Spleen (tissue), 11 donors: ENCODE measurements around the gene SNAP47. TPM values are rescaled to one million over a fixed set of nuclear protein-coding genes. Genes with fewer than 3 reads are reported as not detected.
A peak's percentile ranks its signal among the peaks of the same experiment; 100 is the strongest.

Experiments used
- DNase-seq: peaks from one replicate; pipeline ENCODE4 v3.0.0-alpha.2; 2020
- H3K27ac ChIP-seq, 8 donors: fragments of 200-600 bp; sonication (generic) in 7 of 8; 1 replicate in 4 of 8; 2 replicates in 4 of 8; pipeline versions ENCODE4 v1.5.0 to v1.8.0; 2016 to 2021; ENCODE audit warnings: inconsistent platforms in 4 of 8, mild to moderate bottlenecking in 4 of 8, moderate library complexity in 1 of 8
- H3K27me3 ChIP-seq, 7 donors: fragments of 200-600 bp; sonication (generic) in 6 of 7; replicated peaks in 1 of 7; 1 replicate in 4 of 7; 2 replicates in 3 of 7; pipeline versions ENCODE4 v1.5.0 to v1.8.0; 2016 to 2021; ENCODE audit warnings: inconsistent platforms in 3 of 7, mild to moderate bottlenecking in 1 of 7
- H3K36me3 ChIP-seq, 6 donors: fragments of 200-600 bp; sonication (generic) in 5 of 6; 1 replicate in 4 of 6; 2 replicates in 2 of 6; pipeline versions ENCODE4 v1.5.0 to v1.8.0; 2016 to 2021; ENCODE audit warnings: inconsistent platforms in 2 of 6
- H3K4me1 ChIP-seq, 6 donors: fragments of 200-600 bp; sonication (generic) in 5 of 6; 1 replicate in 3 of 6; 2 replicates in 3 of 6; pipeline versions ENCODE4 v1.5.0 to v1.8.0; 2016 to 2021; ENCODE audit warnings: inconsistent platforms in 3 of 6
- H3K4me3 ChIP-seq, 8 donors: fragments of 200-600 bp; sonication (generic) in 7 of 8; 1 replicate in 4 of 8; 2 replicates in 4 of 8; pipeline versions ENCODE4 v1.5.0 to v1.8.0; 2016 to 2021; ENCODE audit warnings: inconsistent platforms in 4 of 8, mild to moderate bottlenecking in 4 of 8, moderate library complexity in 2 of 8
- H3K9me3 ChIP-seq, 8 donors: fragments of 200-600 bp; sonication (generic) in 7 of 8; 1 replicate in 4 of 8; 2 replicates in 4 of 8; pipeline versions ENCODE4 v1.5.0 to v1.8.0; 2016 to 2021; ENCODE audit warnings: inconsistent platforms in 4 of 8
- POLR2A ChIP-seq, 3 donors: fragments of 450-650 bp; IDR thresholded peaks; one replicate each; pipeline ENCODE4 v1.5.1; 2017; ENCODE audit warnings: antibody characterized with exemption in 3 of 3, mild to moderate bottlenecking in 1 of 3
- POLR2AphosphoS5 ChIP-seq, 3 donors: sonication (generic); formaldehyde crosslinking; IDR thresholded peaks; one replicate each; pipeline ENCODE4 v1.5.1; 2017; ENCODE audit warnings: antibody characterized with exemption in 3 of 3
- WGBS, 5 donors: extraction: QIAGEN DNeasy Blood & Tissue Kit in 3 of 5; methylation state at CpG; one replicate each; pipeline versions ENCODE4 v1.1.5 to v1.1.7; 2013 to 2018; 5-methylcytosine and 5-hydroxymethylcytosine counted together
- intact Hi-C: fragments of 100-400 bp; cut with DNase I; formaldehyde crosslinking; loops from one replicate; pipeline ENCODE4 v1.15.0; 2023; ENCODE audit warnings: low total_unique reads
- polyA plus RNA-seq, 3 donors: library from polyadenylated mRNA; stranded (reverse); fragments of 200-250 nt; gene quantifications; one replicate each; pipeline ENCODE4 v1.2.1, GENCODE V29; 2013
- total RNA-seq, 7 donors: library from RNA; depleted of rRNA in 3 of 7; stranded (reverse); fragments of >200 nt in 3 of 7; fragmentation: NEBNext Ultra II Directional in 4 of 7; extraction: Animal tissue kit (Norgen Biotek cat#: 25700) in 4 of 7; gene quantifications; one replicate each; pipeline versions ENCODE4 v1.1.0 to v1.2.1, GENCODE V29; 2016 to 2021
- TF ChIP-seq, protein P1 (sequence below), 11 experiments: fragments of 200-600 bp in 7 of 11; fragments of 450-650 bp in 4 of 11; sonication (generic) in 4 of 11; IDR thresholded peaks in 8 of 11; conservative IDR thresholded peaks in 3 of 11; 1 replicate in 7 of 11; 2 replicates in 4 of 11; pipeline versions ENCODE4 v1.4.0 to v1.8.0; 2016 to 2021; ENCODE audit warnings: antibody characterized with exemption in 11 of 11, inconsistent platforms in 4 of 11, mild to moderate bottlenecking in 1 of 11
- donor health status: healthy with polysubstance abuse.
- donor health status: DM: no; HTN: no; CAD: no; lungs with moderate emphysema.
- donor health status: DM: no; HTN: no; CAD: no.
- donor health status: Bipolar disorder and iron deficiency.
- donor health status: healthy.
- donor health status: DM: no; HTN: no; CAD: no.
- donor health status: DM: yes; HTN: yes; CAD: no.

SNAP47 gene
- total and polyA plus RNA-seq, 10 donors: 10.0 to 42.7 (median 22.1) TPM

GRCh38 chr1:227726924-227727599 lies 8.2 kb upstream of the SNAP47 start:
- intact Hi-C loops: no loop called here

GRCh38 chr1:227728059-227728891 lies 7.0 kb upstream of the SNAP47 start:
- TF ChIP-seq POLR2AphosphoS5 (IDR thresholded peaks at IDR 0.05) (peak; percentile 59 to 75 (median 67)), POLR2A (IDR thresholded peaks at IDR 0.05) (no peak)
- WGBS, 5 donors: 1 to 3% (median 1%) methylated on average over 26 to 51 of the region's 51 CpGs
- H3K4me3 ChIP-seq: peak overlapping the region; percentile 33 to 75 (median 48)
- peak overlapping the region in 7 of 8 donors; percentile 26 to 82 (median 48) for H3K27ac ChIP-seq
- intact Hi-C loops: no loop called here
- peak; percentile 91 for DNase-seq
- peaks cover 0 to 28% (median 22%) of the 10 kb centered on the region in 6 donors for H3K36me3 ChIP-seq
- H3K9me3 ChIP-seq: peaks cover 0 to 9% (median 3%) of the 10 kb centered on the region in 8 donors
- peaks cover 8 to 58% (median 31%) of the 10 kb centered on the region in 6 donors for H3K4me1 ChIP-seq
- H3K27me3 ChIP-seq: peaks cover 0 to 25% (median 0%) of the 10 kb centered on the region in 7 donors

More at GRCh38 chr1:227726924-227727599, 8.2 kb upstream of the SNAP47 start:
- no peak for TF ChIP-seq POLR2A (IDR thresholded peaks at IDR 0.05)
- TF ChIP-seq, protein P1, sequence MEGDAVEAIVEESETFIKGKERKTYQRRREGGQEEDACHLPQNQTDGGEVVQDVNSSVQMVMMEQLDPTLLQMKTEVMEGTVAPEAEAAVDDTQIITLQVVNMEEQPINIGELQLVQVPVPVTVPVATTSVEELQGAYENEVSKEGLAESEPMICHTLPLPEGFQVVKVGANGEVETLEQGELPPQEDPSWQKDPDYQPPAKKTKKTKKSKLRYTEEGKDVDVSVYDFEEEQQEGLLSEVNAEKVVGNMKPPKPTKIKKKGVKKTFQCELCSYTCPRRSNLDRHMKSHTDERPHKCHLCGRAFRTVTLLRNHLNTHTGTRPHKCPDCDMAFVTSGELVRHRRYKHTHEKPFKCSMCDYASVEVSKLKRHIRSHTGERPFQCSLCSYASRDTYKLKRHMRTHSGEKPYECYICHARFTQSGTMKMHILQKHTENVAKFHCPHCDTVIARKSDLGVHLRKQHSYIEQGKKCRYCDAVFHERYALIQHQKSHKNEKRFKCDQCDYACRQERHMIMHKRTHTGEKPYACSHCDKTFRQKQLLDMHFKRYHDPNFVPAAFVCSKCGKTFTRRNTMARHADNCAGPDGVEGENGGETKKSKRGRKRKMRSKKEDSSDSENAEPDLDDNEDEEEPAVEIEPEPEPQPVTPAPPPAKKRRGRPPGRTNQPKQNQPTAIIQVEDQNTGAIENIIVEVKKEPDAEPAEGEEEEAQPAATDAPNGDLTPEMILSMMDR (IDR thresholded peaks at IDR 0.05 in 8 of 11, conservative IDR thresholded peaks at IDR 0.05 in 3 of 11): no peak
- TF ChIP-seq POLR2AphosphoS5 (IDR thresholded peaks at IDR 0.05): peak in 1 of 3 donors; percentile 19
- H3K9me3 ChIP-seq: peaks cover 0 to 21% (median 15%) of the 10 kb centered on the region in 8 donors
- H3K36me3 ChIP-seq: peaks cover 0 to 16% (median 9%) of the 10 kb centered on the region in 6 donors
- H3K4me1 ChIP-seq: peaks cover 8 to 46% (median 29%) of the 10 kb centered on the region in 6 donors
- H3K27me3 ChIP-seq: peaks cover 0 to 25% (median 0%) of the 10 kb centered on the region in 7 donors
- DNase-seq: no peak
- WGBS, 5 donors: 85 to 88% (median 85%) methylated on average over 6 of the region's 6 CpGs
- H3K4me3 ChIP-seq: no peak overlapping the region
- no peak overlapping the region for H3K27ac ChIP-seq

- H3K9me3 ChIP-seq: peaks cover 0 to 3% (median 0%) of the 10 kb centered on the region in 8 donors
- H3K27ac ChIP-seq: peak overlapping the region in 6 of 8 donors; percentile 41 to 82 (median 57)
- peaks cover 0 to 33% (median 24%) of the 10 kb centered on the region in 6 donors for H3K36me3 ChIP-seq
- H3K27me3 ChIP-seq: peaks cover 0 to 25% (median 0%) of the 10 kb centered on the region in 7 donors
- TF ChIP-seq POLR2AphosphoS5 (IDR thresholded peaks at IDR 0.05) (peak in 2 of 3 donors; percentile 13 to 34), POLR2A (IDR thresholded peaks at IDR 0.05) (no peak)
- 0 to 4% (median 4%) methylated on average over 1 to 11 of the region's 11 CpGs for WGBS, 5 donors
- intact Hi-C loops: no loop called here
- H3K4me3 ChIP-seq: peak overlapping the region; percentile 27 to 75 (median 48)
- peaks cover 12 to 63% (median 36%) of the 10 kb centered on the region in 6 donors for H3K4me1 ChIP-seq
- no peak for DNase-seq
These were observed 6.4 kb upstream of the SNAP47 start for GRCh38 chr1:227728892-227729143.

GRCh38 chr1:227729144-227729880 lies 5.9 kb upstream of the SNAP47 start:
- Histone ChIP-seq H3K4me3 (peak overlapping the region in 6 of 8 donors; percentile 39 to 75 (median 48)), H3K27ac (peak overlapping the region in 6 of 8 donors; percentile 41 to 82 (median 57)), H3K36me3 (peaks cover 0 to 34% (median 24%) of the 10 kb centered on the region in 6 donors), H3K27me3 (peaks cover 0 to 25% (median 0%) of the 10 kb centered on the region in 7 donors), H3K4me1 (peaks cover 17 to 68% (median 41%) of the 10 kb centered on the region in 6 donors), H3K9me3 (no peaks in the 10 kb centered on the region)
- 47 to 63% (median 57%) methylated on average over 4 to 5 of the region's 5 CpGs for WGBS, 5 donors
- no peak for TF ChIP-seq POLR2A (IDR thresholded peaks at IDR 0.05)
- TF ChIP-seq POLR2AphosphoS5 (IDR thresholded peaks at IDR 0.05): peak; percentile 26 to 41 (median 36)
- TF ChIP-seq, protein P1 (IDR thresholded peaks at IDR 0.05 in 8 of 11, conservative IDR thresholded peaks at IDR 0.05 in 3 of 11): no peak
- intact Hi-C loops: no loop called here
- no peak for DNase-seq
